ENCODE results near the gene FGFRL1.
A peak's percentile ranks its signal among the peaks of the same experiment; 100 is the strongest.

FGFRL1 gene

GRCh38 chr4:1055721-1056590 lies 44.5 kb downstream of the FGFRL1 start:
- DNase-seq = peak; percentile 65

- DNase-seq = peak; percentile 40
Observed at GRCh38 chr4:1056671-1057402, 45.4 kb downstream of the FGFRL1 start.

- DNase-seq = no peak
Observed at GRCh38 chr4:1057403-1057745, 45.9 kb downstream of the FGFRL1 start.

GRCh38 chr4:1058198-1058996 lies 47.0 kb downstream of the FGFRL1 start:
- DNase-seq = peak; percentile 87

- peak; percentile 50 for DNase-seq
Observed at GRCh38 chr4:1058997-1059665, 47.7 kb downstream of the FGFRL1 start.

- DNase-seq = peak; percentile 28
Observed at GRCh38 chr4:1060121-1060520, 48.7 kb downstream of the FGFRL1 start.

- DNase-seq = peak; percentile 43
Observed at GRCh38 chr4:1060621-1061020, 49.2 kb downstream of the FGFRL1 start.

GRCh38 chr4:1061056-1061700 lies 49.8 kb downstream of the FGFRL1 start:
- peak; percentile 35 for DNase-seq

GRCh38 chr4:1061760-1062159 lies 50.3 kb downstream of the FGFRL1 start:
- DNase-seq = peak; percentile 31

GRCh38 chr4:1062419-1062818 lies 51.0 kb downstream of the FGFRL1 start:
- no peak for DNase-seq

GRCh38 chr4:1065732-1066131 lies 54.3 kb downstream of the FGFRL1 start:
- no peak for DNase-seq

GRCh38 chr4:1069394-1069793 lies 58.0 kb downstream of the FGFRL1 start:
- DNase-seq = no peak

- DNase-seq = peak; percentile 77
Observed at GRCh38 chr4:1072830-1073446, 61.5 kb downstream of the FGFRL1 start.

GRCh38 chr4:1074077-1074476 lies 62.7 kb downstream of the FGFRL1 start:
- DNase-seq = no peak

- DNase-seq = no peak
Observed at GRCh38 chr4:1075225-1075624, 63.8 kb downstream of the FGFRL1 start.

GRCh38 chr4:1075809-1076699 lies 64.6 kb downstream of the FGFRL1 start:
- DNase-seq = no peak

Data from islet precursor cell (in vitro differentiated cells).